HUES6 (cell line): ENCODE data around the gene TBC1D9B.

Source experiments
- H3K27ac ChIP-seq: 2 replicates; pipeline ENCODE4 v1.7.0; 2013; ENCODE audit warnings: low read depth, mild to moderate bottlenecking, low read length, inconsistent platforms
- H3K27me3 ChIP-seq: 2 replicates; pipeline ENCODE4 v1.6.1; 2013; ENCODE audit warnings: low read length; ENCODE audit not compliant: control insufficient read depth, insufficient read depth
- H3K36me3 ChIP-seq: 2 replicates; pipeline ENCODE4 v1.6.1; 2013; ENCODE audit warnings: low read length; ENCODE audit not compliant: control insufficient read depth, insufficient read depth
- H3K4me1 ChIP-seq: 2 replicates; pipeline ENCODE4 v1.6.1; 2013; ENCODE audit warnings: low read length; ENCODE audit not compliant: control insufficient read depth, insufficient read depth
- H3K4me3 ChIP-seq: 2 replicates; pipeline ENCODE4 v1.5.1; 2013; ENCODE audit warnings: low read depth, low read length
- H3K9ac ChIP-seq: one replicate; pipeline ENCODE4 v1.6.1; 2013; ENCODE audit warnings: mild to moderate bottlenecking, low read length
- H3K9me3 ChIP-seq: 2 replicates; pipeline ENCODE4 v1.6.1; 2013; ENCODE audit warnings: low read depth, low read length; ENCODE audit not compliant: control insufficient read depth, insufficient read depth

The TBC1D9B gene

DNA sequence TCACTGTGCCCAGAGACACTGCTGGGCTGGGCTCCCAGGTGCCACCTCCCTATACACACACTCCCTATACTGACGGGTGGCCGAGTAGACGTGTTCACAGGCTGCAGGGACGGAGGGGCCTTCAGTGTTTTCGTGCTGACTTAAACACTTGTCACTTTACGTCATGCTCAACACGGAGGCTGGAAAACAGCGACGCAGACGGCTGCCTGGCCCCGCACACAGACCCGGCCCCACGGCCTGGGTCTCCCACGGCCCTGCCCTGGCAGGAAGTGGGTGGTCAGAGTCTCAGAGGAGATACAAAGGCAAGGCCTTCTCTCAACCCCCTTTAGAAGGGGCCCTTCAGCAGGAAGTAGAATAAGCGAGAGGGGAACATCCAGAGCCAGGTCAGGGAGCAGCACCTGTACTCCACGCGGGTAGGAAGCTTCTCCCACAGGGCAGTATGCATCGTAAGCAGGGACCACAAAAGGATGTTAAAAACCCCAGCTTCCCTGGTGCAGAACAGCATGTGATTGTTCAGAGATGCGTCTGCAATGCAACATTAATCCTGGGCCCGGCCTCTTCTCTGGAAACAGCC is 11.9 kb upstream of the TBC1D9B start:
- H3K27ac ChIP-seq = no peak overlapping the region
- no peaks in the 10 kb centered on the region for H3K27me3 ChIP-seq
- no peaks in the 10 kb centered on the region for H3K36me3 ChIP-seq
- H3K9ac ChIP-seq = no peak overlapping the region
- no peaks in the 10 kb centered on the region for H3K9me3 ChIP-seq
- peaks cover 8% of the 10 kb centered on the region for H3K4me1 ChIP-seq
- no peak overlapping the region for H3K4me3 ChIP-seq

DNA sequence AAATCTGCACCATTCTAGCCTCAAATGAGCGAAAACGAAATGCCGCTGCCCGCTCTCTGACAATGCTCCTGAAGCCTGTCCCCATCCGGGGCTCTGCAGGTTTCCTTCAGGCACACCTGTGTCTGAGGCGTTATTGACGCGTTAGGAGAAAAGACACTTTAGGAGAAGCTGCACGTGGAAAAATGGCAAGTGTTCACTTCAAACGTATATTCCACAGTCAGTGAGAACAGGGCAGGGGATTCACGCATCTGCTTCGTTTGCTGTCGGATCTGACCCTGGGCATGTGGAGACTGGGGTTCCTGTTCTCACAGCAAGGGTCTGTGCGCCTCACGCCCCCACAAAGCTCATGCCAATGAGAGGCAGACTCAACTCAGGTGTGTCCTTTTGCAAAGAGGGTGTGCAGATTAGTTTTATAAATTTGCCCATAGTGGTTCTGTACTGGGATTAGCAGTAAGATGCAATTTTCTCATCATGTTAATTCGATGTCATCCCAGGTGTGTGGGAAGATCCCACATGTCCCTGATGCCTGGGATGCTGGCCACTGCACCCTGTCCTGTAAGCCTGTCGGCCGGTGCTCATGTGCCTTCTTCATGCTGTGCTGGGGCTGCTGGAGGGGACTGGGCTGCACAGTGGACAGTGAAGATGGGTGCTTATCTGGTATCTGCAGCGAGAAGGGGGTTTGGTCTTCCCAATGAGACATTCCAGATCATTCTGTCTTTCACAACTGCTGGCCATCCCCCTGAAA is 11.2 kb upstream of the TBC1D9B start:
- no peak overlapping the region for H3K27ac ChIP-seq
- H3K27me3 ChIP-seq = no peaks in the 10 kb centered on the region
- no peak overlapping the region for H3K9ac ChIP-seq
- H3K4me1 ChIP-seq = peaks cover 12% of the 10 kb centered on the region
- H3K9me3 ChIP-seq = no peaks in the 10 kb centered on the region
- H3K4me3 ChIP-seq = no peak overlapping the region
- H3K36me3 ChIP-seq = no peaks in the 10 kb centered on the region

DNA sequence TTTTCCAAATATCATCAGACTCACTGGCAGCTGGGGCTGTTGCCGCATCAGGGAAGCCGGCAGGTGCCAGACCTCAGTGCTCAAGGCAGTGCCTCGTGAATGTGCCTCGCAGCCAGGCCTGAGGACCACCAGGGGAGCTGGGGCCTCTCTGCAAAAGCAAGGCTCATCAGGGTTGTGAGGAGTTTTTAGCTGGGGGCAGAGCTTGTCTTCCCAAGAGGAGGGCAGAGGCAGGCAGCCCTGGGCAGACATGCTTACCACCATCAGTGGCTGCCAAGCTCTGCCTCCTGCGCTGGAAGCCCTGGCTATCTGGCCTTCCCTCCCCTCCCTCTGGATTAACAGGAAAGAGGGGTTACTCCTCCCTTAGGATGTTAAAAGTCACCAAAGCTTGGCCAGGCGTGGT is 8.8 kb upstream of the TBC1D9B start:
- Histone ChIP-seq H3K36me3 (no peaks in the 10 kb centered on the region), H3K27me3 (no peaks in the 10 kb centered on the region), H3K4me3 (no peak overlapping the region), H3K9me3 (no peaks in the 10 kb centered on the region), H3K4me1 (peaks cover 12% of the 10 kb centered on the region), H3K9ac (no peak overlapping the region), H3K27ac (no peak overlapping the region)

DNA sequence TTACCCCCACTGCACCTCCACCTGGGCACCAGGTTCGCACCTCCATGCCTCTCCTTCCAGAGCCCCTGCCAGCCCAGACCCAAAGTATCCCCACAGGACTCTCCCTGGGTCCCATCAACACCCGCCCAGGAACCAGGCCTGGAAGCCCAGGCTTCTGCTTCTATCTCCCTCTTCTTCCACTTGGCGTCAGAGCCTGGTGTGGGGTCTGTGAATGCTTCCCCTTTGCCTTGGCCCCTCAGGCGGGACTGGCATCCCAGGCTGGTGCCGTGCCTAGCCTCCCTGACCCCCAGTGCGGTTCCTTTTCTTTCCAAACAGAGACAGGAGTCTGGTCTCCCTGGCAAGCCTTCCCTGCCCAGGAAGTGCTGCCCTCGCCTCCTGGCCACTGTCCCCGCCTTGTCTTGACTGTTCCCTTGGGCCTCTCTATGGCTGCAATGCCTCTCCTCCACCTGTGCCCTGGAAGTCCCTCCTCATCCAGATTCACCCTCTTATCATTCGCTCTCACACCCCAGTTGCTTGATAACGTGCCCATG is 7.8 kb upstream of the TBC1D9B start:
- H3K9me3 ChIP-seq = no peaks in the 10 kb centered on the region
- no peak overlapping the region for H3K4me3 ChIP-seq
- no peak overlapping the region for H3K27ac ChIP-seq
- peaks cover 12% of the 10 kb centered on the region for H3K4me1 ChIP-seq
- H3K9ac ChIP-seq = no peak overlapping the region
- no peaks in the 10 kb centered on the region for H3K36me3 ChIP-seq
- no peaks in the 10 kb centered on the region for H3K27me3 ChIP-seq

DNA sequence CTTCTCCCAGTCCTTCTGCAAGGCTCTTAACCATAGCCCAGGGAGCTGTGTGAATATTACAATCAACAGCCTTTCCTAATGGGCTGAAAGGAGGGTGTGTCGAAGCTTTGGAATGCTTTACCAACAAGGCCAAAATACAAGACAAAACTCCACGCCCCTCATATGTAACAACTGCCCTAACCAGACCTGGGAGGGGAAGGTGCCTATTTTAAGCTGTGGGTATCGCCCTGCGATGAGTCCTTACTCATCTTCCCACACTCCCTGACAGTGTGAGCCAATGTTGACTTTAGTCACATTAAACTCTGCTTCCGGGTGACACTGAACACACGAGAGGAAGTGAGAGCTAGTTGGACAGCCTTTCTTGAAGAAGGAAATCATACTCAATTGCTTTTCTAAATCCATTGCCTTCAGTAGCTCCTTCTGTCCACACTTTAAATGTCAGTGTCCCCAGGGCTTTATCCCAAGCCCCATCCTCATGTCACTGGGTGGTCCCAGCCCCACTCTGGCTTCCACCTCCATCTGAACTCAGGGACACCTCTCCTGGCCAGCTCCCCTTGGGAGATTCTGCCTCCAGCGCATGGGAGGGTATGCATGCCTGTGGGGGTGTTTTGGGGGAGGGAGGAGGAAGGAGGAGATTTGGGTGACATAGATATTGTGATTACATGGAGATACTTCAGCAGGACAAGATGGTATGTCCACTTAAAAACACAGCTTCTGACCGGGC is 6.5 kb upstream of the TBC1D9B start:
- Histone ChIP-seq H3K27me3 (no peaks in the 10 kb centered on the region), H3K4me1 (peaks cover 12% of the 10 kb centered on the region), H3K4me3 (no peak overlapping the region), H3K9me3 (no peaks in the 10 kb centered on the region), H3K27ac (no peak overlapping the region), H3K36me3 (no peaks in the 10 kb centered on the region), H3K9ac (no peak overlapping the region)

DNA sequence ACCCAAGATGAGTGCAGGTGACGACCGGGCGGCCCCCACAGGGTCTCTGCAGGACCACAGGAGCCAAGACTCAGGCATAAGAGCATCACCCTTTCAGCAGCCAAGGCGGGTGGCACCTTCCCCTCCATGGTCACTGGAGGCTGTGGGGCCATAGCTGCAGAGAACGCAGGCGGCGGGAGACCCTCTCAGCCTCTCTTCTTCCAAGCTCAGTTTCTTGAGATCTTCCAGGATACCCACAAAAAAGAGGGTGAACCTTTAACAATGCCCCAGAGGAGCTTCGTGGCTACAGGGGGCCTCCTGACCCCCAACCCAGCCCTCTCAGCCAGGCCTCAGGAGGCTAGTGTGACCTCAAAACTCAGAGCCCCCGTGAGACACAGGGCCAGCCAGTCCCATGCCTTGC is 5.8 kb upstream of the TBC1D9B start:
- H3K4me3 ChIP-seq = no peak overlapping the region
- no peaks in the 10 kb centered on the region for H3K36me3 ChIP-seq
- H3K9me3 ChIP-seq = no peaks in the 10 kb centered on the region
- H3K27ac ChIP-seq = no peak overlapping the region
- no peaks in the 10 kb centered on the region for H3K27me3 ChIP-seq
- H3K9ac ChIP-seq = no peak overlapping the region
- H3K4me1 ChIP-seq = peaks cover 12% of the 10 kb centered on the region

DNA sequence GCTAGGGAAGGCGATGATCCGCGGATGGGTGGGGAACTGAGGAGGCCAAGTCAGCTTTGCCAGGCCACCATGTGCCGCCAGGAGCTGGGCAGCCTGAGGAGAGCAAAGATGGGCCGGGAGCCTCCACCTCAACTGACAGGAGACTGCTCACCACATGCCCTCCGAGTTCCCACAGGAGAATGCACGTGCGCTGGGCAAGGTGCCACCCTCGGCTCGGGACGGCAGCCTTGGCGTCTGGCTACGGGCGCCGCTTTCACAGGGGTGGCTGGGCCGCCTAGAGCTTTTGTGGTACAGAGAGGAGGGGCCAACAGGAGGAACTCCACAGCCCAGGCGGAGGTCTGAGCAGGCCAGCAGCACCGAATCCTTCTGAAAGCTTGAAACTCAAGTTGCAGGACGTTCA is 5.3 kb upstream of the TBC1D9B start:
- no peak overlapping the region for H3K9ac ChIP-seq
- H3K4me3 ChIP-seq = no peak overlapping the region
- no peaks in the 10 kb centered on the region for H3K9me3 ChIP-seq
- no peak overlapping the region for H3K27ac ChIP-seq
- H3K36me3 ChIP-seq = no peaks in the 10 kb centered on the region
- H3K27me3 ChIP-seq = no peaks in the 10 kb centered on the region
- H3K4me1 ChIP-seq = peaks cover 12% of the 10 kb centered on the region

DNA sequence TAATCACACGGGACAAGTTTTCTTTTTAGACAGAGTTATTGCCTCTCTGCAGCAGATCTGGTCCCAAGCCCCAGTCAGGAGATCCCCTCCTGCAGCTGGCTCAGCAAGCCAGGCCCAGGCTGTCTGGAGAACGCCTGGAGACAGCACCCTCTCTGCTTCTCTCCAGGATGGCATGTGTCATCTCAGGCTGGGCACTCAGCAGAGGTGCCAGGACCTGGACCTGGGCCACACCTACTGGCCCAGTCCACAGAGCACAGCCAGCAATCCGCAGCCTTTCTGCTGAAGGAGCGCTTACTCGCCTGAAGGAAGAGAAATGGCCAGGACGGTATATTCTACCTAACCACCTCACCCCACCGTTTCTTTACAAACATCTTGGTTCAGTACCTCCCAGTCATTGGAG is 4.7 kb upstream of the TBC1D9B start:
- no peaks in the 10 kb centered on the region for H3K36me3 ChIP-seq
- H3K9me3 ChIP-seq = no peaks in the 10 kb centered on the region
- H3K9ac ChIP-seq = no peak overlapping the region
- H3K27me3 ChIP-seq = no peaks in the 10 kb centered on the region
- H3K27ac ChIP-seq = no peak overlapping the region
- peaks cover 12% of the 10 kb centered on the region for H3K4me1 ChIP-seq
- H3K4me3 ChIP-seq = no peak overlapping the region

DNA sequence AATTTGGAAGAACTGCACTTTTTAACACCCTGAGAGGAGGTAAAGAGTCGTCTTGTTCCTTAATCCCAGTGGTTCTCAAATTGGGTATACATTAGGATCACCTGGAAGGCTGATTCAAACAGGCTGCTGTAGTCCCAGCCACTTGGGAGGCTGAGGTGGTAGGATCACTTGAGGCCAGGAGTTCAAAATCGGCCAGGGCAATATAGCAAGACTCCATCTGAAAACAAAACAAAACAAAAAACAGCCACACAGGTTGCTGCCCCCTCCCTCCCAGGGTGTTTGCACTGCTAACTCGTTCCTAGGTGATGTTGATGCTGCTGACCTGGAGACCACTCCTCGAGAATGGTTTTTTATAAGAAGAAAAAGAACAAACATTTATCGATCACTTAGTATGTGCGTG is 1.5 kb upstream of the TBC1D9B start:
- H3K4me1 ChIP-seq = peaks cover 10% of the 10 kb centered on the region; the same call in 1 of the 2 replicates
- H3K9ac ChIP-seq = no peak overlapping the region
- no peaks in the 10 kb centered on the region for H3K9me3 ChIP-seq
- H3K36me3 ChIP-seq = peaks cover 7% of the 10 kb centered on the region
- no peak overlapping the region for H3K27ac ChIP-seq
- H3K27me3 ChIP-seq = no peaks in the 10 kb centered on the region
- H3K4me3 ChIP-seq = no peak overlapping the region

DNA sequence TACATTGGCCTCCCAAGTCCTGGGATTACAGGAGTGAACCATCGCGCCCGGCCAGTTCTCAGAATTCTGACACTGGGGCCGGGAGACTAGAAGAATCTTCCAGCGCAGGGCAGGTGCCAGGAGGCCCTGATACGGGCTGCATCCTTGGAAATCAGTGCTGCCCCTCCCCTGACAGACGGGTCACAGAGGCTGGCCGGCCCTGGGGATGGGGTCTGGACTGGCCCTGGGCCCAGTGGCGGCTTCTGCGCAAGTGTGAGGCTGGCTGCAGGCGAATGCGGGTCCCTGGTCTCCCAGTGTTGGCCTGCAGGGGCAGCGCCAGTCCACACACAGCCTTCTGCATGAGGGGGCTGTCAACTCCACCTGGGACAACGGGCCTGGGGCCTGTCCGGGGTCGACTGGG is 831 bp upstream of the TBC1D9B start:
- peaks cover 12% of the 10 kb centered on the region for H3K36me3 ChIP-seq
- peaks cover 7% of the 10 kb centered on the region; the same call in 1 of the 2 replicates for H3K4me1 ChIP-seq
- no peak overlapping the region for H3K9ac ChIP-seq
- H3K27ac ChIP-seq = no peak overlapping the region
- H3K27me3 ChIP-seq = no peaks in the 10 kb centered on the region
- H3K9me3 ChIP-seq = no peaks in the 10 kb centered on the region
- H3K4me3 ChIP-seq = no peak overlapping the region
